Measurements from ENCODE around the gene TXNRD2.

The TXNRD2 gene

GRCh38 chr22:19905347-19906276 is 36.0 kb downstream of the TXNRD2 start:
- no peak for DNase-seq (ENCODE audit: low read depth in 2 of 3, low spot score in 1 of 3)

- no peak for DNase-seq (ENCODE audit: low read depth in 2 of 3, low spot score in 1 of 3)
Observed at GRCh38 chr22:19904935-19905334, 36.7 kb downstream of the TXNRD2 start.

GRCh38 chr22:19904174-19904856 is 37.3 kb downstream of the TXNRD2 start:
- DNase-seq (ENCODE audit: low read depth in 2 of 3, low spot score in 1 of 3), result no peak

GRCh38 chr22:19903513-19903912 is 38.1 kb downstream of the TXNRD2 start:
- DNase-seq (ENCODE audit: low read depth in 2 of 3, low spot score in 1 of 3), result no peak

GRCh38 chr22:19903031-19903430 is 38.6 kb downstream of the TXNRD2 start:
- no peak for DNase-seq (ENCODE audit: low read depth in 2 of 3, low spot score in 1 of 3)

GRCh38 chr22:19902245-19902715 is 39.3 kb downstream of the TXNRD2 start:
- no peak for DNase-seq (ENCODE audit: low read depth in 2 of 3, low spot score in 1 of 3)

GRCh38 chr22:19901577-19902244 is 39.9 kb downstream of the TXNRD2 start:
- no peak for DNase-seq (ENCODE audit: low read depth in 2 of 3, low spot score in 1 of 3)

GRCh38 chr22:19900707-19901436 is 40.7 kb downstream of the TXNRD2 start:
- DNase-seq (ENCODE audit: low read depth in 2 of 3, low spot score in 1 of 3), result no peak

- DNase-seq (ENCODE audit: low read depth in 2 of 3, low spot score in 1 of 3), result no peak
Observed at GRCh38 chr22:19898831-19899567, 42.6 kb downstream of the TXNRD2 start.

GRCh38 chr22:19898145-19898544 is 43.5 kb downstream of the TXNRD2 start:
- DNase-seq (ENCODE audit: low read depth in 2 of 3, low spot score in 1 of 3), result no peak

- no peak for DNase-seq (ENCODE audit: low read depth in 2 of 3, low spot score in 1 of 3)
Observed at GRCh38 chr22:19897726-19898125, 43.9 kb downstream of the TXNRD2 start.

- no peak for DNase-seq (ENCODE audit: low read depth in 2 of 3, low spot score in 1 of 3)
Observed at GRCh38 chr22:19896665-19897355, 44.8 kb downstream of the TXNRD2 start.

- DNase-seq (ENCODE audit: low read depth in 2 of 3, low spot score in 1 of 3), result no peak
Observed at GRCh38 chr22:19895160-19895849, 46.3 kb downstream of the TXNRD2 start.

- no peak for DNase-seq (ENCODE audit: low read depth in 2 of 3, low spot score in 1 of 3)
Observed at GRCh38 chr22:19893363-19893762, 48.3 kb downstream of the TXNRD2 start.

GRCh38 chr22:19892925-19893324 is 48.7 kb downstream of the TXNRD2 start:
- no peak for DNase-seq (ENCODE audit: low read depth in 2 of 3, low spot score in 1 of 3)

GRCh38 chr22:19892257-19892879 is 49.2 kb downstream of the TXNRD2 start:
- DNase-seq (ENCODE audit: low read depth in 2 of 3, low spot score in 1 of 3), result peak; percentile 37 to 48 (median 46)

GRCh38 chr22:19891317-19892256 is 50.0 kb downstream of the TXNRD2 start:
- peak; percentile 72 to 76 (median 73) for DNase-seq (ENCODE audit: low read depth in 2 of 3, low spot score in 1 of 3)

Measured in stimulated activated CD4-positive, alpha-beta T cell treated with anti-CD3 and anti-CD28 coated beads, Interleukin-12 subunit alpha, Interleukin-12 subunit beta, amount 100 ng/mL, for 48 hours (primary cell).